Measurements from ENCODE around the gene TBCE. TPM values are rescaled to one million over a fixed set of nuclear protein-coding genes. Genes with fewer than 3 reads are reported as not detected.

TBCE gene
- total RNA-seq, 1 donor from 2014 or later, result 41.3 TPM

DNA sequence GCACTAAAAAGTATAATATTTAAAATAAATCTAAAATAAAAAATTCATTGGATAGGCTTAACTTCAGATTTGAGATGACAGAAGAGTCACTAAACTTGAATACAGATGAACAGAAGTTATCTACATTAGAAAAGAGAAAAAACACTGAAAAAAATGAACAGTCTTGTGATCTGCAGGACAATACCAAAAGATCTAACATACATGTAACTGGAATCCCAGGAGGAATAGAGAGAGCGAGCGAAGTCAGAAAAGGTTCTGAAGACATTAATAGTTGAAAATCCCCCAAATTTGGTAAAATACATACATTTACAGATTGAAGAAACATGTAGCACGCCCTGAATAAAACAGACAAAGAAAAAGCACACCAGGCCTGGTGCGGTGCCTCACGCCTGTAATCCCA, 115.9 kb downstream of the TBCE start:
- peaks cover 32% of the 10 kb centered on the region for H3K36me3 ChIP-seq
- H3F3A ChIP-seq (ENCODE audit: low read depth), result no peaks in the 10 kb centered on the region
- H3K36me3 Mint-ChIP-seq, result peaks cover 46% of the 10 kb centered on the region
- no peaks in the 10 kb centered on the region for H3K4me1 Mint-ChIP-seq
- no peaks in the 10 kb centered on the region for H3K9me3 ChIP-seq (ENCODE audit: low read depth)
- H3K9me3 Mint-ChIP-seq, result peaks cover 8% of the 10 kb centered on the region
- no peak overlapping the region for H3K4me3 ChIP-seq
- peaks cover 4% of the 10 kb centered on the region for H4K20me1 ChIP-seq (ENCODE audit: low read depth)
- H3K27me3 ChIP-seq, result no peaks in the 10 kb centered on the region
- no peak for DNase-seq (ENCODE audit: low spot score)
- no peak overlapping the region for H3K27ac Mint-ChIP-seq
- H3K9ac ChIP-seq, result no peak overlapping the region
- TF ChIP-seq, protein P1, sequence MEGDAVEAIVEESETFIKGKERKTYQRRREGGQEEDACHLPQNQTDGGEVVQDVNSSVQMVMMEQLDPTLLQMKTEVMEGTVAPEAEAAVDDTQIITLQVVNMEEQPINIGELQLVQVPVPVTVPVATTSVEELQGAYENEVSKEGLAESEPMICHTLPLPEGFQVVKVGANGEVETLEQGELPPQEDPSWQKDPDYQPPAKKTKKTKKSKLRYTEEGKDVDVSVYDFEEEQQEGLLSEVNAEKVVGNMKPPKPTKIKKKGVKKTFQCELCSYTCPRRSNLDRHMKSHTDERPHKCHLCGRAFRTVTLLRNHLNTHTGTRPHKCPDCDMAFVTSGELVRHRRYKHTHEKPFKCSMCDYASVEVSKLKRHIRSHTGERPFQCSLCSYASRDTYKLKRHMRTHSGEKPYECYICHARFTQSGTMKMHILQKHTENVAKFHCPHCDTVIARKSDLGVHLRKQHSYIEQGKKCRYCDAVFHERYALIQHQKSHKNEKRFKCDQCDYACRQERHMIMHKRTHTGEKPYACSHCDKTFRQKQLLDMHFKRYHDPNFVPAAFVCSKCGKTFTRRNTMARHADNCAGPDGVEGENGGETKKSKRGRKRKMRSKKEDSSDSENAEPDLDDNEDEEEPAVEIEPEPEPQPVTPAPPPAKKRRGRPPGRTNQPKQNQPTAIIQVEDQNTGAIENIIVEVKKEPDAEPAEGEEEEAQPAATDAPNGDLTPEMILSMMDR (IDR thresholded peaks at IDR 0.05), result no peak
- TF ChIP-seq EZH2phosphoT487 (IDR thresholded peaks at IDR 0.05) (no peak), EZH2 (IDR thresholded peaks at IDR 0.05) (no peak)
- H3K4me2 ChIP-seq, result no peak overlapping the region
- no peaks in the 10 kb centered on the region for H3K4me1 ChIP-seq
- H3K27ac ChIP-seq, result no peak overlapping the region
- no peaks in the 10 kb centered on the region for H3K27me3 Mint-ChIP-seq (ENCODE audit: insufficient read depth, low read depth)
- no peak overlapping the region for H3K4me3 Mint-ChIP-seq
- H3K79me2 ChIP-seq (ENCODE audit: low read depth), result no peaks in the 10 kb centered on the region
- no peak overlapping the region for H2AFZ ChIP-seq (replicated peaks)

DNA sequence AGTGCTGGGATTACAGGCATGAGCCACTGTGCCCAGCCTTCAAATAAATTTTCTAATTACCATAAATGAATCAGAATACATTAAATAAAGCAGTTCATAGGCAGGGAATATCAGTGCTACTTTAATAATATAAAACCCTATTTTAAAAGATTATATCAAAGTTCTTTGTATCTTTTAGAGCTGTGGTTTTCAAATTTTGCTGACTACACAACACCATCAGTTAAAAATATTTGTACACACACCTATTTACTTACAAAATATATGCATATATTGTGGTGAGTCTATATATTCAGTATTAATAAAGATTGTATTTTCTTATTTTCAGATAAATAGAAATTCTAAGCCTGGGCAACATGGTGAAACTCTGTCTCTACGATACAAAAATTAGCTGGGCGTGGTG, 118.3 kb downstream of the TBCE start:
- H3K36me3 Mint-ChIP-seq, result peaks cover 38% of the 10 kb centered on the region
- TF ChIP-seq, protein P1 (IDR thresholded peaks at IDR 0.05), result no peak
- TF ChIP-seq EZH2 (IDR thresholded peaks at IDR 0.05) (no peak), EZH2phosphoT487 (IDR thresholded peaks at IDR 0.05) (no peak)
- peaks cover 4% of the 10 kb centered on the region for H4K20me1 ChIP-seq (ENCODE audit: low read depth)

DNA sequence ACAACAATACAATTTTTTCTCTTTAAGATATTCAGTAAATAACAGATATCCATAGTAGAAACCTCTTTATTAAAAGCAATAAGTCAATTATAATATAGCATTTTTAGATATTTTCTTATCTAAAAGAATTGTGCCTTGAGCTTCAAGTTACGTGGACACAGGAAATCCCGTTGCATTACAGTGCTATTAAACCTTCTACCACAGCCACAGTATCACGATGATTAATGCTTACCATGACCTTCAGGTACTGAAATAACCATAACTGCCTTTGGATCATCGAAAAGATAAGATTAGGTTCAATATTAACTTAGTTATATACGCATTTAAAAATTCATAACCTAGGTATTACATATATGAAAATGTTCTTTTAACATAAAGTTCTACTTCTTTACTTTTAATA, 119.1 kb downstream of the TBCE start:
- no peaks in the 10 kb centered on the region for H3K79me2 ChIP-seq (ENCODE audit: low read depth)
- no peak overlapping the region for H3K27ac ChIP-seq
- Mint-ChIP-seq H3K36me3 (peaks cover 37% of the 10 kb centered on the region), H3K4me1 (no peaks in the 10 kb centered on the region), H3K4me3 (no peak overlapping the region), H3K9me3 (peaks cover 8% of the 10 kb centered on the region), H3K27ac (no peak overlapping the region), H3K27me3 (ENCODE audit: insufficient read depth, low read depth) (no peaks in the 10 kb centered on the region)
- H3K9ac ChIP-seq, result no peak overlapping the region
- H3K9me3 ChIP-seq (ENCODE audit: low read depth), result no peaks in the 10 kb centered on the region
- no peaks in the 10 kb centered on the region for H3K27me3 ChIP-seq
- DNase-seq (ENCODE audit: low spot score), result no peak
- no peaks in the 10 kb centered on the region for H3K4me1 ChIP-seq
- no peaks in the 10 kb centered on the region for H3F3A ChIP-seq (ENCODE audit: low read depth)
- H3K4me3 ChIP-seq, result no peak overlapping the region
- H3K4me2 ChIP-seq, result no peak overlapping the region
- peaks cover 4% of the 10 kb centered on the region for H4K20me1 ChIP-seq (ENCODE audit: low read depth)
- peaks cover 24% of the 10 kb centered on the region for H3K36me3 ChIP-seq
- no peak overlapping the region for H2AFZ ChIP-seq (replicated peaks)
- TF ChIP-seq EZH2 (IDR thresholded peaks at IDR 0.05), result no peak
- TF ChIP-seq, protein P1 (IDR thresholded peaks at IDR 0.05), result no peak
- TF ChIP-seq EZH2phosphoT487 (IDR thresholded peaks at IDR 0.05), result no peak

More for the DNA sequence above, 118.3 kb downstream of the TBCE start:
- H3F3A ChIP-seq (ENCODE audit: low read depth), result no peaks in the 10 kb centered on the region
- Mint-ChIP-seq H3K9me3 (peaks cover 8% of the 10 kb centered on the region), H3K27ac (no peak overlapping the region), H3K27me3 (ENCODE audit: insufficient read depth, low read depth) (no peaks in the 10 kb centered on the region), H3K4me3 (no peak overlapping the region), H3K4me1 (no peaks in the 10 kb centered on the region)
- no peak overlapping the region for H3K4me2 ChIP-seq
- no peak overlapping the region for H2AFZ ChIP-seq (replicated peaks)
- no peaks in the 10 kb centered on the region for H3K27me3 ChIP-seq
- H3K9ac ChIP-seq, result no peak overlapping the region
- no peak overlapping the region for H3K4me3 ChIP-seq
- no peak overlapping the region for H3K27ac ChIP-seq
- peaks cover 25% of the 10 kb centered on the region for H3K36me3 ChIP-seq
- DNase-seq (ENCODE audit: low spot score), result no peak
- H3K9me3 ChIP-seq (ENCODE audit: low read depth), result no peaks in the 10 kb centered on the region
- H3K4me1 ChIP-seq, result no peaks in the 10 kb centered on the region
- H3K79me2 ChIP-seq (ENCODE audit: low read depth), result no peaks in the 10 kb centered on the region

Measured in neural progenitor cell (in vitro differentiated cells).